ENCODE data around the gene ANKS3. TPM values are rescaled to one million over a fixed set of nuclear protein-coding genes. Genes with fewer than 3 reads are reported as not detected.

Gene ANKS3
- total RNA-seq, 2 experiments from 2014 or later: 17.6 to 21.7 TPM

- peak overlapping the region; percentile 96 for H3K4me2 ChIP-seq (ENCODE audit: low read length)
- no peaks in the 10 kb centered on the region for H3K9me3 ChIP-seq (ENCODE audit: low read length)
- peaks cover 35% of the 10 kb centered on the region for H3K36me3 ChIP-seq (ENCODE audit: insufficient read depth, low read length)
- H3K79me2 ChIP-seq (ENCODE audit: insufficient read depth, low read depth, low read length): peaks cover 12% of the 10 kb centered on the region; the same call in 1 of the 2 replicates
- no peaks in the 10 kb centered on the region for H3K9me2 ChIP-seq (ENCODE audit: insufficient read depth, low read length)
- peak overlapping the region; percentile 87 for H3K4me3 ChIP-seq (ENCODE audit: low read depth, low read length, poor library complexity, severe bottlenecking)
- BruUV-seq (replicated peaks): no TSS peak
- peak overlapping the region; percentile 21 for H3K27ac ChIP-seq (ENCODE audit: low read depth, low read length, poor library complexity, severe bottlenecking)
- POLR2A ChIA-PET: interaction anchor here (0.5 kb wide), 1 partner anchor 305 kb away, joined by 4 read pairs; no protein-coding TSS in a partner anchor
- no peaks in the 10 kb centered on the region for H4K20me1 ChIP-seq (ENCODE audit: insufficient read depth, low read length)
- CTCF ChIA-PET (ENCODE audit: unreplicated experiment): no interaction called here
- no peak overlapping the region; the same call in 1 of the 2 replicates for H2AFZ ChIP-seq (ENCODE audit: low read length)
- H3K4me1 ChIP-seq (ENCODE audit: insufficient read depth, low read length, poor library complexity, severe bottlenecking): peaks cover 30% of the 10 kb centered on the region
- TF ChIP-seq CTCF (conservative IDR thresholded peaks at IDR 0.05; ENCODE audit: low read length) (no peak), EZH2phosphoT487 (IDR thresholded peaks at IDR 0.05; ENCODE audit: borderline replicate concordance, low read depth, low read length) (no peak)
- no peak for DNase-seq (ENCODE audit: low spot score)
- intact Hi-C loops (cut with micrococcal nuclease; ENCODE audit: unreplicated experiment): loop anchor here (10.0 kb wide), 1 partner anchor 151 kb away; the partner anchor contains the start of gene UBALD1
Observed at GRCh38 chr16:4765511-4766474, 31.7 kb upstream of the ANKS3 start.

- CTCF ChIA-PET (ENCODE audit: unreplicated experiment): no interaction called here
- Histone ChIP-seq H4K20me1 (ENCODE audit: insufficient read depth, low read length) (no peaks in the 10 kb centered on the region), H3K4me1 (ENCODE audit: insufficient read depth, low read length, poor library complexity, severe bottlenecking) (peaks cover 26% of the 10 kb centered on the region), H3K27ac (ENCODE audit: low read depth, low read length, poor library complexity, severe bottlenecking) (no peak overlapping the region), H3K9me2 (ENCODE audit: insufficient read depth, low read length) (no peaks in the 10 kb centered on the region), H3K36me3 (ENCODE audit: insufficient read depth, low read length) (peaks cover 55% of the 10 kb centered on the region), H3K4me2 (ENCODE audit: low read length) (no peak overlapping the region), H3K4me3 (ENCODE audit: low read depth, low read length, poor library complexity, severe bottlenecking) (no peak overlapping the region), H2AFZ (ENCODE audit: low read length) (no peak overlapping the region), H3K79me2 (ENCODE audit: insufficient read depth, low read depth, low read length) (peaks cover 12% of the 10 kb centered on the region; the same call in 1 of the 2 replicates), H3K9me3 (ENCODE audit: low read length) (no peaks in the 10 kb centered on the region)
- DNase-seq (ENCODE audit: low spot score): no peak
- POLR2A ChIA-PET: no interaction called here
- BruUV-seq (replicated peaks): no TSS peak
- intact Hi-C loops (cut with micrococcal nuclease; ENCODE audit: unreplicated experiment): loop anchor here (10.0 kb wide), 1 partner anchor 149 kb away; the partner anchor contains the start of gene UBALD1
- TF ChIP-seq CTCF (conservative IDR thresholded peaks at IDR 0.05; ENCODE audit: low read length): no peak
- no peak for TF ChIP-seq EZH2phosphoT487 (IDR thresholded peaks at IDR 0.05; ENCODE audit: borderline replicate concordance, low read depth, low read length)
Observed at GRCh38 chr16:4763791-4764190, 29.7 kb upstream of the ANKS3 start.
